ENCODE results near the gene MAGEA11.

DNA sequence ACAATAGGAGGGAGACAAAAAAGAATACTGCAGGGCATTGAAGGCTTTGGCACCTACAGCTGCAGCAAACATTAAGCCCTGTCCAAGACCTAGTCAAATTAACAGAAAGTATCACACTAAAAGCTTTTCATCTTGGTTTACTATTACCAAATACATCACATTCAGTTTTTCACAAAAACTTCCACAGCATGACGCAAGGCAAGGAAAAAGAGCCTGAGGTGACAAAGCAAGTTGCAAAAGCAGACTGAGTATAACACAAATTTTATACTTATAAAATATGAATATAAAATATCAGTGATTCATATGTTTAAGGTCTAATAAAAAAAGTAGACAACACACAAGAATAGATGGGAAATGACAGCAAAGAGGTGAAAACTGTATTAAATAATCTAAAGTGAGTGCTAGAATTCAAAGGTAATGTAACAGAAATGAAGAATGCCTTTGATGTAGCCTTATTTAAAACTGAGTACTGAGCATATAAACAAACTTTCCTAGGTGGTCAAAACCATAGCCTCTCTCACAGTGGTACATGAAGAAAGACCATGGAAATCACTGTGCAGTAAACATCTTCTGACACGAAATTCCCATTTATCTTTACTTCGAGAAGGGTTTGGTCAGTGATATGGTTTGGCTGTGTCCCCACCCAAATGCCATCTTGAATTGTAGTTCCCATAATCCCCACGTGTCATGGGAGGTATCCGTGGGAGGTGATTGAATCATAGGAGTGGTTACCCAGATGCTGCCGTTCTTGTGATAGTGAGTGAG, 27.7 kb upstream of the MAGEA11 start:
- TF ChIP-seq POLR2A (IDR thresholded peaks at IDR 0.05) = no peak
- TF ChIP-seq, protein P1, sequence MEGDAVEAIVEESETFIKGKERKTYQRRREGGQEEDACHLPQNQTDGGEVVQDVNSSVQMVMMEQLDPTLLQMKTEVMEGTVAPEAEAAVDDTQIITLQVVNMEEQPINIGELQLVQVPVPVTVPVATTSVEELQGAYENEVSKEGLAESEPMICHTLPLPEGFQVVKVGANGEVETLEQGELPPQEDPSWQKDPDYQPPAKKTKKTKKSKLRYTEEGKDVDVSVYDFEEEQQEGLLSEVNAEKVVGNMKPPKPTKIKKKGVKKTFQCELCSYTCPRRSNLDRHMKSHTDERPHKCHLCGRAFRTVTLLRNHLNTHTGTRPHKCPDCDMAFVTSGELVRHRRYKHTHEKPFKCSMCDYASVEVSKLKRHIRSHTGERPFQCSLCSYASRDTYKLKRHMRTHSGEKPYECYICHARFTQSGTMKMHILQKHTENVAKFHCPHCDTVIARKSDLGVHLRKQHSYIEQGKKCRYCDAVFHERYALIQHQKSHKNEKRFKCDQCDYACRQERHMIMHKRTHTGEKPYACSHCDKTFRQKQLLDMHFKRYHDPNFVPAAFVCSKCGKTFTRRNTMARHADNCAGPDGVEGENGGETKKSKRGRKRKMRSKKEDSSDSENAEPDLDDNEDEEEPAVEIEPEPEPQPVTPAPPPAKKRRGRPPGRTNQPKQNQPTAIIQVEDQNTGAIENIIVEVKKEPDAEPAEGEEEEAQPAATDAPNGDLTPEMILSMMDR (IDR thresholded peaks at IDR 0.05) = no peak

Data from esophagus squamous epithelium (tissue), 4 donors.